HG02678 (cell line): Measurements from ENCODE around the gene PPOX.
A peak's percentile ranks its signal among the peaks of the same experiment; 100 is the strongest.

ENCODE experiments used
- ATAC-seq: cut with Tn5 transposase; IDR thresholded peaks from one replicate; pipeline ENCODE4 v1.9.1; 2021; ENCODE audit warnings: mild to moderate bottlenecking, moderate library complexity; ENCODE audit not compliant: unreplicated experiment

The PPOX gene

GRCh38 chr1:161175771-161176453 lies 9.7 kb downstream of the PPOX start:
- peak; percentile 33 for ATAC-seq

- no peak for ATAC-seq
Observed at GRCh38 chr1:161176468-161177111, 10.4 kb downstream of the PPOX start.

- ATAC-seq = peak; percentile 85
Observed at GRCh38 chr1:161177112-161177935, 11.1 kb downstream of the PPOX start, which contains the start of gene B4GALT3. B4GALT3 (minus strand) TSS chr1:161177507; CDS start chr1:161176060, 1,447 bp downstream.

- no peak for ATAC-seq
Observed at GRCh38 chr1:161177936-161178244, 11.7 kb downstream of the PPOX start.

- ATAC-seq = no peak
Observed at GRCh38 chr1:161179698-161180097, 13.5 kb downstream of the PPOX start.

GRCh38 chr1:161180639-161181038 lies 14.4 kb downstream of the PPOX start:
- ATAC-seq = no peak

DNA sequence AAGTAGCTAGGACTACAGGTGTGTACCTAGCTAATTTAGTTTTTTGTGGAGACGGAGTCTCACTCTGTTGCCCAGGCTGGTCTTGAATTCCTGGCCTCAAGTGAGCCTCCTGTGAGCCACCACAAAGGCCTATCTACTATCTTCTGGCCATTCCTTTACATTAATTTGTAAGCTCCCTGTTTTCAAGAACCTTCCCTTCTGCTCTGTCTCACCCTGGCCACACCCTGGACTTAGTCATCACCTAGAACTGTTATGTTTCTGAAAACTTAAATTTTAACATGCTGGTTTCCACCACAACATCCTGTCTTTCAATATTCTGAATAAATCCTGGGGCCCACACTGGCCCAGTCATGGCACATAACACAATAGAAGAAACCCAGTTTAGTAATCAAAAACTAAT lies 16.0 kb downstream of the PPOX start:
- ATAC-seq = peak; percentile 48

- peak; percentile 74 for ATAC-seq
Observed at GRCh38 chr1:161185282-161185682, 19.1 kb downstream of the PPOX start.

DNA sequence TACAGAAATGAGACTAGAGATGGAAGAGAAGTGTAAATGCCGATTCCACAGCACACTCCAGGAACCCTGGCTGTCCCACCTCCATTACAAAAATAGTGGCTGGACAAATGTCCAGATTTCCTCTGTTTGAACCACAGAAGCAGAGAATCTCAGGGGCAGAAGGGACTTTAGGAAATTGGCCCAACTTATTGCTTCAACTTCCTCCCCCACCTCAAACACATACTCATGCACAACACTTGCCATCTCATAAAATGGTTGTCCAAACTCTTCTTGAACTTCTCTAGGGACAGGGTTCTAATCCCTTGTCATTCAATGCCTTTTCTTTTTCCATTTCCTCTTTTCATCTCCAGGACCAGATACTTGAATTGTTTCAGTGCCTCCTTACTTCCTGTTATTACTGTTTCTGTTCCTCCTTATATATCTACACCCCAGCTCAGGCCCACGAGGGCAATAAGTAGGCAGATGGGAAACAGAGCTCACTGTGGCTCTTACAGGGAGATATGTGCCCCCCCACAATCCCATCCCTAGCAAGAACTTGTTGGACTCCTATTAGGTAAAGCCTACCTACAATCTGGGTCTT lies 19.6 kb downstream of the PPOX start:
- peak; percentile 28 for ATAC-seq

DNA sequence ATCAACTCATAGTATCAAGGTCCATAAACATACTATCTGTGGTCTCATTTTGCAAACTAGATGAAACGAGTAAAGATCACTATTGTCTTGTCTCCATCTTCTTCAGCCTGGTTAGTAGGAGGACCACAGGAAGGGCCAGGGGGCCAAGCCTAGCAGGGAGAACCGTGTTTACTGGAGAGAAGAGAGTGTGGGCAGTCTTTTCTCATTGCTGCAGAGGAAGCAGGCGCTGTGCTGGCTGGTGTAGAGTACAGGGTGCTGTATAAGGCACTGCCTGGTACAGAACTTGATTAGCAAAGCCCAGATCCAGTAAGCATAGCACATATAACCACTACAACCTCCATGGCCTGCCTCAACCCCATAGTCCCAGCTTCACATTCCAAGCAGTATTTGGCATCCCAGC lies 21.1 kb downstream of the PPOX start:
- ATAC-seq = no peak

DNA sequence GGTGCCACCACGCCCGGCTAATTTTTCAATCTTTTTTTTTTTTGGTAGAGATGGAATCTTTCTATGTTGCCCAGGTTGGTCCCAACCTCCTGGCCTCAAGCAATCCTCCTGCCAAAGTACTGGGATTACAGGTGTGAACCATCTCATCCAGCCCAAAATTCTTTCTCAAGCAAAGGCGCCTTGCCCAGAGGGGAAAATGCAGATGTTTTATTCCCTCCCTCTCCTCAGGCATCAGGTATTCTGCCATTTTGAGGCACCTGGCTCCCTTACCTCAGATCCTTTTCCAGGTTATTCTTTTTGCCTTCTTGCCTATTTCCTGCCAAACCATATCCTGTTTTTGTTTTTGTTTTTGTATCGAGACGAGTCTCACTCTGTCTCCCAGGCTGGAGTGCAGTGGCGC lies 22.2 kb downstream of the PPOX start:
- ATAC-seq = no peak

DNA sequence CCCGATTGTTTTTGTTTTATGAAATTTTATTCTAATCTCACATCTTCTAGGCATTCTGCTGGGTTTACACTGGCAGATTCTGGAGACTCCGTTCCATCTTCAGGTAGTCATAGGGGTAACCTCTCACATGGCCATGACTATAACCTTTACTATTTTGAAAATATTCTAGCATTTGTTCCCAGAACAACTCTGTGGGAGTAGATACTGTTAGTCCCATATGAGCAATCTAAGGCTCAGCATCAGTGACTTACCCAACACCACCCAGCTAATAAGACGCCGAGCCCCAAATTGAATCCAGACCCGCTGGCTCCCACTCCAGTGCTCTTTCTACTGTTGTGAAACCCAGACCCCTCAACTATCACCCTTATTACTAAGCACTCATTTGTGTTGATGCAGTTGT lies 22.8 kb downstream of the PPOX start:
- no peak for ATAC-seq

GRCh38 chr1:161190962-161191521 lies 24.8 kb downstream of the PPOX start:
- no peak for ATAC-seq

DNA sequence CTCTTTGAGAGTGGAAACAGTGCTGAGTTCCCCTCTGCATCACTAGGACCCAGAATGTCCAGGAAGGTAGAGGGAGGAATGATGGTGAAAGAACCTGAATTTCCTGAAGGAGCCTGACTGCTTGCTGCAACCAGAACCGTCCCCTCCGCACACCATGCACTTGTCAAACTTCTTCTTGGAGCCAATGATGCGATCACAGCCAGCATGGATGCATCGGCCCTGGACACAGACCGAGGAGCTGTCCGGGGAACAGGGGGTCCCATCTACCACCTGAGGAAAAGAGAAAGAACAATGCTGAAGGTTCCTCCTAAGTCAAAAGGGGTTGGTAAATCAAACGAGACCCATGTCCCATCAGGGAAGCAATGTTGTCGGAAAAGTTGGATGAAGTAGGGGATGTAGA lies 25.7 kb downstream of the PPOX start:
- no peak for ATAC-seq

DNA sequence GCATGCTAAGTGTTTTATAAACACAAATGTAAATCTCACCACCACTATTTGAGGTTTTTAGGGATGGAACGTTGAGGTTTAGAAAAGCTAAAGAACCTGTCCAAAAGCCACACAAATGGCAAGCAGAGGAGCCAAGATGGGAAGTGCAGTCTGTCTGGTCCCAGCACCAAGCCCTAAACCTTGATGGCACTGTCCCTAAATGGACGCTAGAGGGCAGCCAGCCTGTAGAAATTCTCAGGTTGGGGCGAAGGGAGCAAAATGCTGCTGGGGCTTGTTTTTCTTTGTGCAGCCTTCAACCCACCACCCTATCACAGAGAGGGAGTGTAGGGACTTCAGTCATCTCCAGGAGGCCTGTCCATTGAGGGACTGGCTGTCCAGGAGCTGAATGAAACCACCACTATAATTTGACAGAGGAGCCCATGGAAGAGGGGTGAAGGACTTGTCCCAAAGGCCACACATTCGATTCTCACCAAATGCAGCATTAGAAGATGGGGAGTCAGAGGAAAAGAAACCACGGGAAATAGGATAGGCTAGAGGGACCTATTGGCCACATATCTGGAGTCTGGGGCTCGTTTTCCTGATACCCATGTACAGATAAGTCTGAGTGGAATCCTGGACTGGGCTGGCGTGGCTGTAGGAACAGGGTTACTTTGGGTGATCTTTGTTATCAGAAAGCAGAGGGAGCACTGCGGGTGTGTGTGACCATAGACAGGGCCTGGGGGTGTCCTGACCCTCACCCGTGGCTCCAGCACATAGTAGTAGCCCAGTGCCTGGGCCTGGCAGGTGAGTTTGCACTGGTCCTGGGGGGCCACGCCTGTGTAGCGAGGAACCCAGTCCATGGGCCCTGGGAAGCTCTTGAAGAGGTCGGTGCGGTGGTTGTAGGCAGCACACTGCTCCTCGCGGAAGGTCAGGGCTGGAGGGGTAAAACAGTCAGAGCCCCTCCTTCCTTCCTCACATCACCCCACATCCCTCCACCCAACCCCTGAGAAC lies 26.5 kb downstream of the PPOX start:
- ATAC-seq = peak; percentile 73

DNA sequence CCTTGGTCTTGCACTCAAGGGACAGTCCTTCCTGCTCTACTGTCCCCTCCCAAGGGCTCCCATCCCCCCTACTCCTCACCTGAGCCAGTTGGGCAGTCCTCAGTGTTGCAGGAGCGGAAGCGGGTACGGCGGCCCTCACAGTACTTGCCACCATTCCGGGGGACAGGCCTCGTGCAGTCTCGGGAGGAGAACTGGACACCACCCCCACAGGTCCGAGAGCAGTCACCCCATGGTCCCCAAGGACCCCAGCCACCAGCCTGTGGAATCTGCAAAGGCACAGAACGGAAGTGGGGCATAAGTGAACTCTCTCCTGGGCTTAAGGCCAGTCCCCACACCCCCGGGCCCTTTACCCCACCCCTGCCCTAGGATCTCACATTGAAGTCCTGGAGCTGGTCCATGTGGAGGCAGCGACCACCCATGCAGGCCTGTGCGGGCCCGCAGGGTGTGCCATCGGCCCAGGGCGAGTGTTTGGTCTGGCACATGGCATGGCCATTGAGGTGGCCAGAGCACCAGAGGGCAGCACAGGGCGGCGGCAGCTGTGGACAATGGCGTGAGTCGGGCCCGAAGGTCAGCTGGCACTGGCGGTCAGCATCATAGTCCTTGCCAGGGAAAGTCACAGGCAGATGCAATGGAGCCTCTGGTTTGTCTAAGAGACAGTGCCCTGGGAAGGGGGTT lies 27.5 kb downstream of the PPOX start:
- ATAC-seq = no peak

GRCh38 chr1:161195171-161195570 lies 28.9 kb downstream of the PPOX start:
- peak; percentile 66 for ATAC-seq

DNA sequence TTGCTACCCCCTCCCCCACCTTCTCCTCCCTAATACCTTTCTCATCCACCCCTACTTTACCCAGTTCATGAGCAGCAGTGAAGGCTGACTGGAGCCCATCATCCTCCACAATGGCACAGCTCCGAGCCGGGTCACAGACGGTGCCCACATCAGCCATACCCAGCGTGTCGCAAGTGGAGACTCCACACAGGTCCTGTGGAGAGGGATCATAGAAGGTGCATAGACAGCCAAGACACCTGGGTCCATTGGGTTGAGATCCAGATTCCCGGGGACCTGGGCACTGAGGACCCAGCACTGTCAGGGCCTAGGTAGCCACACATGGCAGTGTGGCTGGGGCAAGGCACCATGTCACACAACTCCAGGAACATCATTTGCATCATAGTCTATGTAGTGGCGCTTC lies 29.9 kb downstream of the PPOX start:
- no peak for ATAC-seq
